GM12875 (cell line): ENCODE data around the gene MAP3K12.
"Not testable (repeated sequence)": the region's sequence is repeated elsewhere in the genome, so short reads cannot be mapped to it uniquely, and the experiment has no call there.

Source experiments
- H3K4me3 ChIP-seq: one replicate; pipeline ENCODE4 v1.5.1; 2011; ENCODE audit warnings: low read depth, low read length, control low read depth
- TF ChIP-seq, protein P1 (sequence below): IDR thresholded peaks from 2 replicates; pipeline ENCODE4 v1.5.1; 2011; ENCODE audit warnings: low read depth, mild to moderate bottlenecking, control low read depth, inconsistent platforms, low read length, moderate library complexity, borderline replicate concordance; ENCODE audit not compliant: insufficient read depth

The MAP3K12 gene

DNA sequence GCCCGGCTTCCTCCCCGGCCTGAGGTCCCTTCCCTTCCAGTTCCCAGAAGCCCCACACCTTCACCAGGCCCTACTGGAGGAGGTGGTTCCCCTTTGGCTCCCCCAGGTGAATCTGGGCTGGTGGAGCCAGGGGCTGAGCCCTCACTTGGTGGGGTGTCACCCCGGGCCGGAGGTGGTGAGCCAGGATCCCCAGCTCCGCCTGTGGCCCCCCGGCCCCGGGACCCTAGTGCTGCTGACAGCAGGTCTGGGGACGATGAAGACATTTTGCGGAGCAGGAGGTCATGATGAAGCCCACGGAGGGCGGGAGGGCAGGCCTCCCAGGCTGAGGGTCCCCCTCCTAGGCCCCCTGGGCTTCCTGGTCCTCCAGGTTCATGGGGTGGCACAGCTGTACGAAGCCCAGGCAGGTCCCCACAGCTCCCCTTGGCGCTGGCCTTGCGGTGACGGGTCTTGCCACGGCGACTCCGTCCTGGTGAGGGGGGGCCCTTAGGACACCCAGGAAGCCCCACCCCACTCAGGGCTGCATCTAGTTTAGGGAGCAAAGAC is 16.6 kb downstream of the MAP3K12 start:
- TF ChIP-seq, protein P1, sequence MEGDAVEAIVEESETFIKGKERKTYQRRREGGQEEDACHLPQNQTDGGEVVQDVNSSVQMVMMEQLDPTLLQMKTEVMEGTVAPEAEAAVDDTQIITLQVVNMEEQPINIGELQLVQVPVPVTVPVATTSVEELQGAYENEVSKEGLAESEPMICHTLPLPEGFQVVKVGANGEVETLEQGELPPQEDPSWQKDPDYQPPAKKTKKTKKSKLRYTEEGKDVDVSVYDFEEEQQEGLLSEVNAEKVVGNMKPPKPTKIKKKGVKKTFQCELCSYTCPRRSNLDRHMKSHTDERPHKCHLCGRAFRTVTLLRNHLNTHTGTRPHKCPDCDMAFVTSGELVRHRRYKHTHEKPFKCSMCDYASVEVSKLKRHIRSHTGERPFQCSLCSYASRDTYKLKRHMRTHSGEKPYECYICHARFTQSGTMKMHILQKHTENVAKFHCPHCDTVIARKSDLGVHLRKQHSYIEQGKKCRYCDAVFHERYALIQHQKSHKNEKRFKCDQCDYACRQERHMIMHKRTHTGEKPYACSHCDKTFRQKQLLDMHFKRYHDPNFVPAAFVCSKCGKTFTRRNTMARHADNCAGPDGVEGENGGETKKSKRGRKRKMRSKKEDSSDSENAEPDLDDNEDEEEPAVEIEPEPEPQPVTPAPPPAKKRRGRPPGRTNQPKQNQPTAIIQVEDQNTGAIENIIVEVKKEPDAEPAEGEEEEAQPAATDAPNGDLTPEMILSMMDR, result no peak
- no peak overlapping the region for H3K4me3 ChIP-seq

DNA sequence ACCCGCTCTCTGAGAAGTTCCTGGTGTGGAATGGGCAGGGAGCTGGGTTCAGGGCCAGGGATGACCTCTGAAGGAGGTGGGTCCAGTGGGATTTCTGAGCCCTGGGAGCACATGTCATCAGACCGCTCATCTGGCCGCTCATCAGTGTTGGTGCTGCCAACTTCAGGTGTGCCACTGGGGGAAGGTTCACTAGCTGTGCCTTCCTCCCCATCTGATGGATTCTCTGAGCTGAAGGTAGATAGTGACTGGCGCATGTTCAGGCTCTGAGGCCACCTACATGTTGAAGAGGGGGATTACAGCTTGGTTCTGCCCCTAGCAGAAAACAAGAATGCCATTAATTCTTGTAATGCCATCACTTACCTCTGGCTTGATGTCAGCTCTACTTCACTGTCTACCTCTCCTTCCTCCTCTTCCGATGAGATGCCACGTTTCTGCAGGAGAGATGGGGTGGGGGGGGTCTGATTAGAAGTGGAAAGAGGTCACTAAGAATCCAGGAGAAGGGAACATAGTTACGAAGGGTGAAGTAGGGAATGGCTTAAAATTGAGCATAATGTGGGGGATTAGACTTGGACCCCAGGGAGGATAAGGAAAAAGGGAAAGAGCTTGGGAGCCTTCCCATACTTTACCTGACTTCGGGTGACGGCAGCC is 17.2 kb downstream of the MAP3K12 start:
- no peak overlapping the region for H3K4me3 ChIP-seq
- TF ChIP-seq, protein P1, result peak; percentile 29; the same call in 1 of the 2 replicates

DNA sequence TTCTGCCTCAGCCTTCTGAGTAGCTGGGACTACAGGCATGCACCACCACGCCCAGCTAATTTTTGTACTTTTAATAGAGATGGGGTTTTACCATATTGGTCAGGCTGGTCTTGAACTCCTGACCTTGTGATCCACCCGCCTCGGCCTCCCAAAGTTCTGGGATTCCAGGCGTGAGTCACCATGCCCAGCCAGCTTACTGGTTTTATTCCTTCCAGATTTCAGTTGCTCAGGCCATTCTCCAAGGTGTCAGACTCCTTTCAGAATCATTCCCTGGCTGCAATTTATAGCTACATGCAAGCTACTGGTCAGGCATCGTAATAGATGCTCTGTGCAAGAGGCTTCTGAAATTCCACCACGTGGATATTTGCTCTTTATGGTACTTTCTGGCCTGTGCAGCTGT is 17.8 kb downstream of the MAP3K12 start:
- H3K4me3 ChIP-seq, result not testable (repeated sequence)

DNA sequence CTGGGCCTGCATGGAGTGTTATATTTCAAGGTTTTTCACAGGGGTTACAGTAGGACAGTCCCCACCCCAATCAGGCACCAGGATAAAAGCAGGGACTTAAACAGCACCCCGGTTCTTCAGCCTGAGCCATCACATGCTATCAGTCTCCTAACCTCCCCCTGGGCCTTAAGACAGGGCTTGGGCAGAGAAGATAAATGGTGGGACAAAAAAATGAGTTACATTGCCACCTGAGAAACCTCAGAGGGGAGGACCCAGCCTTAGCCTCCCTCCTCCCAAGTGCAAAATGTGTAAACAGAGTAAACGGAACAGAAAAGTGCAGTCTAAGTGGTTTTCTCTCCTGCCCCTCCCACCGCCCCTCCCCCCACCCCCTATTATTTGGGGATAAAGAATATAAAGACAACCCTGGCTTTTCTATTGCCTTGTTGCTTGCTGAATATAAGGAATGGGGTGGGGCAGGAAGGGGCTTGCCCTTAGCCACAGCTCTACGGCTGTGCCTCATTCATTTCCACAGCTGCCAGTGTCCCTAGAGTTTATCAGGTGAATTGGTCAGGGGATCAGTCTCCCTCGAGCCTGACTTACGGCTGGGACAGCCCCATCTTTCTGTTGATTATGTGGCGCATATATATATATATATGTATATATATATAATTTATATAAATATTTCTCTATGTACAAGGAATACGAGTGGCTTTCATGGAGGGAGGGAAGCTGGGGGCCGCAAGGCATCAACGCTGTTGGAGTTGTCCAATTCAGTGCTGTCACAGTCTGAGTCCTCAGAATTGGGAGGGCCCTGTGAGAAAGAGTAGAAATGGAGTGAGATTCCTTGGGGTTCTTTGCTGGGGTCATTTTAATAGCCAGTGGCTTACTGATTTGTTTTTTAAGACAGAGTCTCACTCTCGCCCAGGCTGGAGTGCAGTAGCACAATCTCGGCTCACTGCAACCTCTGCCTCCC is 18.5 kb downstream of the MAP3K12 start:
- H3K4me3 ChIP-seq, result no peak overlapping the region
- TF ChIP-seq, protein P1, result no peak

DNA sequence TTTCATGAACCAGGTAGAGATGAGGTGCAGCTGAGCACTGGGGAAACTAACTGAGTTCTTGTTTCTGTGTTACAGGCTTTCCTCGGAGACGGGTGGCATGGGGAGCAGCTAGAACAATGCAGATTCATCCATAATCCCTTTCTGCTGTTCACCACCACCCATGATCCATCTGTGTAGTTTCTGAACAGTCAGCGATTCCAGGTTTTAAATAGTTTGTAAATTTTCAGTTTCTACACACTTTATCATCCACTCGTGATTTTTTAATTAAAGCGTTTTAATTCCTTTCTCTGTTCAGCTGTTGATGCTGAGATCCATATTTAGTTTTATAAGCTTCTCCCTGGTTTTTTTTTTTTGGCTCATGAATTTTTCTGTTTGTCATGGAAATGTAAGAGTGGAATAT is 19.9 kb downstream of the MAP3K12 start:
- TF ChIP-seq, protein P1, result no peak
- H3K4me3 ChIP-seq, result no peak overlapping the region

DNA sequence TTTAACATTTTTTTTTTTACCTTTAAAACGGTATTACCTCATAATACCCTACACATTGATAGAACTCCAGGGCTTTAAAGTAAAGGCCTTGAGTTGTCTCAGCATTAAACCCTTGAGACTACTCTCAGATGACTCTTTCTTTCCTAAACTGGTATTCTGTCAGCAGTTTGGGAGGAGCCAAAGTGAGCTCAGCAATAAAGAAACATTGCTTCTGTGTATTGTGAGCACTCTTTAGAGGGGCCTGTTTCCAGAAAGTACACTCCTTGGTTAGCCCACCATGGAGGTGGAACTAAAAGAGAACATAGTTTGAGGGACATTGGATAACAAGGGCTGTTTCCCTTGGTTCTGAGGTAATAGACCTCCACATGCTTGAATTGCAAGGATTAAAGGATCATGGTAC is 20.4 kb downstream of the MAP3K12 start:
- TF ChIP-seq, protein P1, result no peak
- H3K4me3 ChIP-seq, result no peak overlapping the region

DNA sequence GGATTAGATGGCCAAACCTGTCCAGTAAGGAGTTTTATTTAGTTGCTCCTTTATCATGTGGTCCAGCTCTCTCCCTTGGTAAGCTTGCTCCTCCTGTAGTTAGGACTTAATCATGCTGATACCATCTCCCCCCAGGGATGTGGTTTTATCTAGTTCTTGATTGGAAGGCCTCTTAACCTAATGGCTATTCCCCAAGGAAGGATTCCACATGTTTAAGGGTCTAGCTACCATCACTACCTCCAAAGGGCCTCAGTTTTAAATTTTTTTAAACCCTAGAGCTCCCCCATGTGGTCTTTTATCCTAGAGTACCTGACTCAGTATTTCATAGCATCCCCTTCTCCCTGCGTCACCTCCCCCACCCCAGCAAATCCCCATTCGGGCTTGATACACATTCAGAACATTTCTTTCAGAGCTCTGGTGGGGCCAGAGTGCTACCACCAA is 22.5 kb downstream of the MAP3K12 start:
- TF ChIP-seq, protein P1, result no peak; the same call in 1 of the 2 replicates
- no peak overlapping the region for H3K4me3 ChIP-seq
